ENCODE results near the gene DGCR2.
"Not testable (repeated sequence)": the region's sequence is repeated elsewhere in the genome, so short reads cannot be mapped to it uniquely, and the experiment has no call there.

DGCR2 gene

GRCh38 chr22:19032156-19032785 is 89.9 kb downstream of the DGCR2 start:
- peaks cover 24% of the 10 kb centered on the region for H3K27me3 ChIP-seq
- not testable (repeated sequence) for H3K9ac ChIP-seq, H3K27ac ChIP-seq, H3K4me2 ChIP-seq, H3K4me1 ChIP-seq, H3K9me3 ChIP-seq, H3K4me3 ChIP-seq, H3K36me3 ChIP-seq
- H4K20me1 ChIP-seq: peaks cover 38% of the 10 kb centered on the region

GRCh38 chr22:19030889-19031252 is 91.3 kb downstream of the DGCR2 start:
- Histone ChIP-seq H3K27me3 (peaks cover 24% of the 10 kb centered on the region), H4K20me1 (peaks cover 24% of the 10 kb centered on the region)
- H3K9me3 ChIP-seq, H3K27ac ChIP-seq, H3K36me3 ChIP-seq, H3K4me1 ChIP-seq, H3K9ac ChIP-seq, H3K4me3 ChIP-seq, H3K4me2 ChIP-seq: not testable (repeated sequence)

DNA sequence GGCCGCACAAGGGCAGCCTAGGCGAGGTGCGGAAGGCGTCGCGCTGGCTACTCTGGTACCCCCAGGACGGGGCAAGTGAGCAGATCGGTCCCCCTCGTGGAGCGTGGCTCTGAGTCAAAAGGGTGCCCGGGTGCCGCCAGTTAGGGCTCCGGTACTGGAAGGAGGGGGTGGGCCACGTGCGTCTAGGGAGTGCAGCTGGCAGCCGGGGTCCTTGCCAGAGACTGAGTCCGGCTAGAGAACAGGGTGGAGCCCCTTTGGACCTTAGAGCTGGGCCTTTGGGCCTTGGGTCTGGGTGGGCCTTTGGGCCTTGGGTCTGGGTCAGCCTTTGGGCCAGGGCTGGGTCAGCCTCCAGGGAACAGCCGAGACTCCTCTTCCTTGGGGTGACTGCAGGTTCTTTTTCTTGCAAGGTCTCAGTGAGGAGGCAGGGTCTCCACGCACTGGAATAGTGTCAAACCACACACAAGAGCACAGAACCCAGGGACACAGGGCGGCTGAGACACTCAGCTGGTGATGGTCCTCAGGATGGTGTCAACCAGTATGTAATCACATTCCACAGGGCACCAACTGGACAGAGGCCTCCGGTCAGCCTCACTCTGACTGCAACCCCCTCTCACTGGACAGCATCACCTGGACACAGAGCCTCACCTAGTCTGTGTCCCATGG is 91.9 kb downstream of the DGCR2 start:
- not testable (repeated sequence) for H3K4me2 ChIP-seq, H3K4me3 ChIP-seq, H3K9ac ChIP-seq, H3K9me3 ChIP-seq, H3K36me3 ChIP-seq, H3K4me1 ChIP-seq, H3K27ac ChIP-seq
- H4K20me1 ChIP-seq: peaks cover 19% of the 10 kb centered on the region
- H3K27me3 ChIP-seq: peaks cover 24% of the 10 kb centered on the region

DNA sequence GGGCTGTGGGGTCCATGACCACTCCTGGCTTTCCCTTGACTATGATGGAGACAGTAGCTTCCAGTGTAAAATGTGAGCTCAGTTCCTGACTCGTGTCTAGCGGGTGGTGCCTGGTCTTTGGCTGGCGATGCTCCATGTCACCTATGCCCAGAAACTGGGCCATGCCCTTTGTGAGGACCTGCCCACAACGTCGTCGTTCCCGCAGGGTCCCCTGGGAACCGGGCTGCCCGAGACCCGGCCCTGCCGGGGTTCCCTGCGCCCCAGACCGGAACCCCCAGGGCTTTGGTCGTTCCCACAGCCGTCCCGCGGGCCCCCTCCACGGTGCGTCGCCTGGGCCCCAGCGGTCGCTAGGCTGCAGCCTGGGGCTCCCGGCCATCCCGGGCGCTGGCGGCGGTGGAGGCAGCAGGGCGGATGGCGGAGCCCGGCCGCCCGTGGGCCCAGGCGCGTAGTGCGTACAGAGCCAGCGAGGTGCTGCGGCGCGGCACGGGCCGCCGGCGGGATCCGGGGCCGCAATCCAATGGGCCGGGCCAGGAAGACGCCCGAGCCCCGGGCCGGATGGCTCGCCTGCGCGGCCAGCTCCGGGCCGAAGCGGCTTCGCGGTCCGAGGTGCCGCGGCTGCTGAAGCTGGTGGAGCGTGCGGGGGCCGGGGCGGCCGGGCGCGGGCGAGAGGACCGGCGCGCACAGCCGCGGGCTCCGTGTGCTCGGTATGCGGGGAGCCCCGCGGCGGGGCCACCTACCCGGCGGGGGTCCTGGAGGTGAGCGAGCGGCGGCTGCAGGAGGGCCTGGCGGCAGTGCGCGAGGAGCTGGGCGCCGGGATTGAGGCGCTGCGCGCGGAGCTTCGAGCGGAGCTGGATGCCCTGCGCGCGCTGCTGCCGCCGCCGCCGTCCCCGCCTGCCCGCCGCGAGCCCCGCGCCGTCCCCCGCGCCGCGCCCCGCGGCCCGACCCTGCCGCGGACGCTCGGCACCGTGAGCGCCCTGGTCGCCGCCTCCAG is 92.8 kb downstream of the DGCR2 start:
- H3K27ac ChIP-seq, H3K4me1 ChIP-seq, H3K4me3 ChIP-seq, H3K9me3 ChIP-seq, H3K9ac ChIP-seq, H3K36me3 ChIP-seq: not testable (repeated sequence)
- H3K27me3 ChIP-seq: peaks cover 24% of the 10 kb centered on the region
- peak overlapping the region; percentile 61 for H3K4me2 ChIP-seq
- peaks cover 16% of the 10 kb centered on the region for H4K20me1 ChIP-seq

DNA sequence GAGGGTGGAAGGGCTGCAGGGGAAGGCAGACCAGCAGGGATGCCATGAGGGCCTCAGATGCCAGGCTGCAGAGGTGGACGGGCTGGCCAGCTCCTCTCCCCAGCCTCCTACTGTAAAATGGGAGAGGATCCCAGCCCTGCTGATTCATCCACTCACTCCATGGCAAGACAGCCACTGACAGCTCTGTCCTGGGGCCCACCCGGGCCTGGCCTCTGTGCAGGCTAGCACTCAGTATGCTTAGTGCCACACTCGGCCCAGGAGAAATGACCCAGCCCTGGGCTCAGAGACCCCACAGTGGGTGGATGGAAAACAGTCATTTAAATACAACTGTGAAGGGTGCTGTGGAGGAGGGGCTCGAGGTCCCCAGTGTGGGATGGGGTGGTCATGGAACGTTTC is 94.2 kb downstream of the DGCR2 start:
- not testable (repeated sequence) for H3K27ac ChIP-seq, H3K4me1 ChIP-seq, H3K9me3 ChIP-seq, H3K9ac ChIP-seq, H3K4me2 ChIP-seq, H3K36me3 ChIP-seq, H3K4me3 ChIP-seq
- Histone ChIP-seq H3K27me3 (peaks cover 24% of the 10 kb centered on the region), H4K20me1 (peaks cover 16% of the 10 kb centered on the region)

GRCh38 chr22:19027371-19028059 is 94.7 kb downstream of the DGCR2 start:
- not testable (repeated sequence) for H3K36me3 ChIP-seq, H3K4me3 ChIP-seq, H3K27ac ChIP-seq, H3K4me1 ChIP-seq, H3K4me2 ChIP-seq, H3K9ac ChIP-seq, H3K9me3 ChIP-seq
- Histone ChIP-seq H3K27me3 (peaks cover 24% of the 10 kb centered on the region), H4K20me1 (peaks cover 16% of the 10 kb centered on the region)

GRCh38 chr22:19026080-19026479 is 96.1 kb downstream of the DGCR2 start:
- not testable (repeated sequence) for H3K36me3 ChIP-seq, H3K4me2 ChIP-seq, H3K4me1 ChIP-seq, H3K4me3 ChIP-seq, H3K9ac ChIP-seq, H3K27ac ChIP-seq, H3K9me3 ChIP-seq
- peaks cover 16% of the 10 kb centered on the region for H4K20me1 ChIP-seq
- H3K27me3 ChIP-seq: peaks cover 24% of the 10 kb centered on the region

- not testable (repeated sequence) for H3K9ac ChIP-seq, H4K20me1 ChIP-seq, H3K4me2 ChIP-seq, H3K4me1 ChIP-seq, H3K4me3 ChIP-seq, H3K27ac ChIP-seq, H3K9me3 ChIP-seq, H3K36me3 ChIP-seq
- peaks cover 15% of the 10 kb centered on the region for H3K27me3 ChIP-seq
Measured at GRCh38 chr22:19024956-19025489, 97.2 kb downstream of the DGCR2 start.

- not testable (repeated sequence) for H4K20me1 ChIP-seq, H3K4me2 ChIP-seq, H3K9ac ChIP-seq, H3K4me3 ChIP-seq, H3K27ac ChIP-seq, H3K4me1 ChIP-seq, H3K36me3 ChIP-seq, H3K9me3 ChIP-seq, H3K27me3 ChIP-seq
Measured at GRCh38 chr22:19023931-19024330, 98.3 kb downstream of the DGCR2 start.

DNA sequence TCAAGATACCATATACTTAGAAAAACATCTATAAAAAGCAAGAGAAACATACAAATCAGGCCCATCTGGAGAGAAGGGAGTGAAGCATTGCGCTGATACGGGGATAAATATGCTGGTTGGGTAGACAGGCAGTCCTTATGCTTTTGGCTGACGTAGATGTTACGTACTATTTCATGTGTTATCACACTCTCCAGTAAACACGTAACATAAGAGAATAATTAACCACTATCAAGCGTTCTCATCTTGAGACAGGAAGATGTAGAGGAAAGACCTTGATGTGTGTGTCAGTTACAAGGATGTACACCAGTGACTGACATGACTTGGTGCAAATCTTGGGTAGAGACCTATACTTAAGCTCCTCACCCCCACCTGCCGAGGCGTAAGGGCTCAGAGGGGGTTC is 99.5 kb downstream of the DGCR2 start:
- H3K4me3 ChIP-seq: no peak overlapping the region
- H3K9ac ChIP-seq: no peak overlapping the region
- no peak overlapping the region for H3K27ac ChIP-seq
- no peaks in the 10 kb centered on the region for H3K36me3 ChIP-seq
- no peaks in the 10 kb centered on the region for H4K20me1 ChIP-seq
- no peak for TF ChIP-seq Cebpa-rat (IDR thresholded peaks at IDR 0.05)
- H3K4me2 ChIP-seq: no peak overlapping the region
- H3K9me3 ChIP-seq: no peaks in the 10 kb centered on the region
- H3K27me3 ChIP-seq: no peaks in the 10 kb centered on the region
- no peaks in the 10 kb centered on the region for H3K4me1 ChIP-seq
